Mononuclear cell (primary cell): ENCODE measurements around the gene GTF2A1L. TPM values are rescaled to one million over a fixed set of nuclear protein-coding genes. Genes with fewer than 3 reads are reported as not detected.
"Not testable (repeated sequence)": the region's sequence is repeated elsewhere in the genome, so short reads cannot be mapped to it uniquely, and the experiment has no call there.

Experiments used
- H3K27me3 ChIP-seq: 2 replicates; pipeline ENCODE4 v1.6.0; 2011; ENCODE audit warnings: low read length, control low read depth; ENCODE audit not compliant: insufficient read depth
- H3K4me1 ChIP-seq: 2 replicates; pipeline ENCODE4 v1.5.1; 2011; ENCODE audit warnings: mild to moderate bottlenecking, low read length, control low read depth; ENCODE audit not compliant: insufficient read depth
- H3K4me3 ChIP-seq: 2 replicates; pipeline ENCODE4 v1.5.1; 2011; ENCODE audit warnings: mild to moderate bottlenecking, low read length, moderate library complexity
- H3K9me3 ChIP-seq: 2 replicates; pipeline ENCODE4 v1.5.1; 2011; ENCODE audit warnings: low read depth, mild to moderate bottlenecking, control low read depth, low read length
- total RNA-seq: library from RNA; depleted of rRNA; stranded (reverse); fragments of >200 nt; gene quantifications from one replicate; pipeline ENCODE4 v1.2.3, GENCODE V29; 2012

The GTF2A1L gene
- total RNA-seq, 1 donor: not detected

GRCh38 chr2:48597492-48597891 lies 20.2 kb upstream of the GTF2A1L start:
- Histone ChIP-seq H3K4me3 (no peak overlapping the region), H3K4me1 (no peaks in the 10 kb centered on the region), H3K9me3 (no peaks in the 10 kb centered on the region), H3K27me3 (no peaks in the 10 kb centered on the region)

- no peak overlapping the region for H3K4me3 ChIP-seq
- H3K4me1 ChIP-seq: no peaks in the 10 kb centered on the region
These were observed 17.3 kb upstream of the GTF2A1L start for GRCh38 chr2:48600204-48600813.

DNA sequence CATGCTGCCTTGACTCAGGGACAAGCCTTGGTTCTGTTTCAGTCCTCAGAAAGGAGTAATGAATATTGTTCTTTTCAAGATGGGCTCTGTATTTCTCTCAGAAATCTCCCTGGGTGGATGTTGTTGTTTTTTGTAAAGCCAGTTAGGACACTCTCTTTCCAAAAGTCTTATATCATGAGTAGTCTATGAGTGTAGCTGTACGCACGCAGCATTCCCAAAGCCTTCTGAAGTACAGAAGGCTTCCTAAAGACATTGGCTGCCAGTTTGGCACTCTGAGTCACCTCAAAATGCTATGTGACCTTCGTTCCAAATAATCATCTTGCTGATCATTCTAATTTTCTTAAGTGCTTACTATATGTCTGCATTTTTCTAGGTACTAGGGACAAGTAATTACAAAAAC lies 16.7 kb upstream of the GTF2A1L start:
- H3K9me3 ChIP-seq: no peaks in the 10 kb centered on the region
- H3K4me3 ChIP-seq: no peak overlapping the region
- no peaks in the 10 kb centered on the region for H3K27me3 ChIP-seq

More at GRCh38 chr2:48600204-48600813, 17.3 kb upstream of the GTF2A1L start:
- Histone ChIP-seq H3K27me3 (no peaks in the 10 kb centered on the region), H3K9me3 (no peaks in the 10 kb centered on the region)

GRCh38 chr2:48601349-48601748 lies 16.3 kb upstream of the GTF2A1L start:
- Histone ChIP-seq H3K9me3 (no peaks in the 10 kb centered on the region), H3K4me1 (no peaks in the 10 kb centered on the region), H3K27me3 (no peaks in the 10 kb centered on the region), H3K4me3 (no peak overlapping the region)

More for the DNA sequence above, 16.7 kb upstream of the GTF2A1L start:
- H3K4me1 ChIP-seq: no peaks in the 10 kb centered on the region

- H3K9me3 ChIP-seq: no peaks in the 10 kb centered on the region
- no peaks in the 10 kb centered on the region for H3K4me1 ChIP-seq
- H3K4me3 ChIP-seq: no peak overlapping the region
- no peaks in the 10 kb centered on the region for H3K27me3 ChIP-seq
These were observed 12.0 kb upstream of the GTF2A1L start for GRCh38 chr2:48605482-48606175.

- no peaks in the 10 kb centered on the region for H3K27me3 ChIP-seq
- H3K9me3 ChIP-seq: no peaks in the 10 kb centered on the region
- H3K4me1 ChIP-seq: no peaks in the 10 kb centered on the region
- H3K4me3 ChIP-seq: no peak overlapping the region
These were observed 10.2 kb upstream of the GTF2A1L start for GRCh38 chr2:48607307-48608014.

GRCh38 chr2:48613211-48613610 lies 4.4 kb upstream of the GTF2A1L start:
- Histone ChIP-seq H3K4me1 (no peaks in the 10 kb centered on the region), H3K27me3 (no peaks in the 10 kb centered on the region), H3K9me3 (no peaks in the 10 kb centered on the region), H3K4me3 (no peak overlapping the region)

DNA sequence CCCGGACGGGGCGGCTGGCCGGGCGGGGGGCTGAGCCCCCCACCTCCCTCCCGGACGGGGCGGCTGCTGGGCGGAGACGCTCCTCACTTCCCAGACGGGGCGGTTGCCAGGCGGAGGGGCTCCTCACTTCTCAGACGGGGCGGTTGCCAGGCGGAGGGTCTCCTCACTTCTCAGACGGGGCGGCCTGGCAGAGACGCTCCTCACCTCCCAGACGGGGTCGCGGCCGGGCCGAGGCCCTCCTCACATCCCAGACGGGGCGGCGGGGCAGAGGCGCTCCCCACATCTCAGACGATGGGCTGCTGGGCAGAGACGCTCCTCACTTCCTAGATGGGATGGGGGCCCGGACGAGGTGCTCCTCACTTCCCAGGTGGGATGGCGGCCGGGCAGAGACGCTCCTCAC lies 3.1 kb upstream of the GTF2A1L start:
- not testable (repeated sequence) for H3K4me3 ChIP-seq, H3K4me1 ChIP-seq

GRCh38 chr2:48619526-48619925 lies 1.9 kb downstream of the GTF2A1L start:
- H3K9me3 ChIP-seq: no peaks in the 10 kb centered on the region
- H3K4me3 ChIP-seq: no peak overlapping the region
- H3K27me3 ChIP-seq: no peaks in the 10 kb centered on the region
- H3K4me1 ChIP-seq: no peaks in the 10 kb centered on the region

More for the DNA sequence above, 3.1 kb upstream of the GTF2A1L start:
- H3K27me3 ChIP-seq, H3K9me3 ChIP-seq: not testable (repeated sequence)

DNA sequence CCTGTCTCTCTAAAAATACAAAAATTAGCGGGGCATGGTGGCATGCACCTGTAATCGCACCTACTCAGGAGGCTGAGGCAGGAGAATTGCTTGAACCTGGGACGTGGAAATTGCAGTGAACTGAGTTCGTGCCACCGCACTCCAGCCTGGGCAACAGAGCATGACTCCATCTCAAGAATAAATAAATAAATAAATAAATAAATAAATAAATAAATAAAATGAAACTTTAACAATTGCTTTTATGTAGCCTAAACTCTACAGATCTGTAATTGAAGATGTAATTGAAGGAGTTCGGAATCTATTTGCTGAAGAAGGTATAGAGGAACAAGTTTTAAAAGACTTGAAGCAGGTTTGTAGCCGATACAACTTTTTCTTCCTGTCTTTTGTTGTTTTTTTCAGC lies 2.9 kb downstream of the GTF2A1L start:
- H3K27me3 ChIP-seq: no peaks in the 10 kb centered on the region
- H3K4me3 ChIP-seq: no peak overlapping the region
- no peaks in the 10 kb centered on the region for H3K9me3 ChIP-seq
- no peaks in the 10 kb centered on the region for H3K4me1 ChIP-seq

GRCh38 chr2:48622691-48623090 lies 5.0 kb downstream of the GTF2A1L start:
- not testable (repeated sequence) for H3K4me1 ChIP-seq, H3K4me3 ChIP-seq, H3K27me3 ChIP-seq, H3K9me3 ChIP-seq

DNA sequence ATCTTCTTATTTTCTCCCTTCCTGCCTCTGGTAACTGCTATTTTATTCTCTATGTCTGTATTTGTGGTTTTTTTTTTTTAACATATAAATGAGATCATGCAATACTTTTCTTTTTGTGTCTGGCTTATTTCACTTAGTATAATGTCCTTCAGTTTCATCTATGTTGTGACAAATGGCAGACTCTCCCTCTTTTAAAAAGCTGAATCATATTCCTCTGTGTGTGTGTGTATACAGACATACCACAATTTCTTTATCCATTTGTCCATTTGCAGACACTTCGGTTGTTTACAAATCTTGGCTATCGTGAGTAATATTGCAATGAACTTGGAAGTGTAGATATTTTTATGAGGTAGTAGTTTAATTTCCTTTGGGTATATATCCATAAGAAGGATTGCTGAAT lies 7.0 kb downstream of the GTF2A1L start:
- Histone ChIP-seq H3K27me3 (no peaks in the 10 kb centered on the region), H3K4me1 (no peaks in the 10 kb centered on the region), H3K4me3 (no peak overlapping the region), H3K9me3 (peaks cover 5% of the 10 kb centered on the region)

GRCh38 chr2:48626047-48626446 lies 8.4 kb downstream of the GTF2A1L start:
- H3K27me3 ChIP-seq: no peaks in the 10 kb centered on the region
- H3K9me3 ChIP-seq: peaks cover 5% of the 10 kb centered on the region
- no peak overlapping the region for H3K4me3 ChIP-seq
- no peaks in the 10 kb centered on the region for H3K4me1 ChIP-seq

DNA sequence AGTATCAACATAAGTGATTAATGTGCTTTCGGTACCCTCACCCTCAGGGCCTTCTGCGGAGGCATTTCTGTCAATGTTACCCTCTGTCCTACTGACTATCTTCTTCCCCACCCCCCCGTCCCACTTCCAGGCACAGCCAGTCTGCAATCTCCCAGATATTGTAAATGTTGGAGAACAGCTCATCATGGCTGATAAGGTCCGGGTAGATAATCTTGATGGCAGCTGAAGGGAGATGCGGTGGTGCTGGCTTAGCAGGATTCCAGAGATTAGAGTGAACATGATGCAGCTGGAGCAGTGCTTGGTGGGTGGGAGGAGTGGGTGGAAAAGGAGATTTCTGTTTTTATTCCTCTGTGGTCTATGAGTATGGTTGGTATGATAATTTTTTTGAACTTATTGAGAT lies 15.5 kb downstream of the GTF2A1L start:
- Histone ChIP-seq H3K4me1 (no peaks in the 10 kb centered on the region), H3K4me3 (no peak overlapping the region), H3K27me3 (no peaks in the 10 kb centered on the region), H3K9me3 (no peaks in the 10 kb centered on the region)

DNA sequence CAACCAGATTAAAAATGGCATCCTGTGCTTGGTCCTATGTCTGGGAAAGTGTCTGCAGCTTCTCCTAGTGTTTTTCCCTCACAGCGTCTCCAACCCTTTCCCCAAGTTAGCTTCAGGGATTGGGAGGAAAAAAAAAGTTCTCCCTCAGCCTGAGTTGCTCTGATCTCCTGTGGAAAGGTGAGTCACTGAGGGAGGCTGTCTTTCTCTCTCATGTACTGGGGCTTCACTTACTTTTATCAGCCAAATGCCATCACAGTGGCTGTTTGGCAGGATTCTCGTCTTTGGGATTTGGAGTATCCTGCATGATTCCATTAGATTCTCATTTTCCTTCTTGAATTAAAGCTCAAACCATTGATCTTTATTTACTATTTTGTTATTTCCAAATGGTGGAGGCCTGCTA lies 18.1 kb downstream of the GTF2A1L start:
- H3K27me3 ChIP-seq: no peaks in the 10 kb centered on the region
- H3K9me3 ChIP-seq: no peaks in the 10 kb centered on the region
- no peaks in the 10 kb centered on the region for H3K4me1 ChIP-seq
- no peak overlapping the region for H3K4me3 ChIP-seq
